ENCODE measurements around the gene USP3.

The USP3 gene

GRCh38 chr15:63499175-63499549 lies 5.2 kb upstream of the USP3 start:
- no peak for DNase-seq

- DNase-seq: no peak
Measured at GRCh38 chr15:63499611-63500010, 4.8 kb upstream of the USP3 start.

GRCh38 chr15:63500265-63501250 lies 3.8 kb upstream of the USP3 start:
- no peak for DNase-seq

- DNase-seq: peak; percentile 94
Measured at GRCh38 chr15:63501256-63502089, 2.9 kb upstream of the USP3 start.

- no peak for DNase-seq
Measured at GRCh38 chr15:63502137-63502766, 2.1 kb upstream of the USP3 start.

- DNase-seq: peak; percentile 74
Measured at GRCh38 chr15:63502843-63503738, 1.3 kb upstream of the USP3 start.

GRCh38 chr15:63503739-63504246 lies 600 bp upstream of the USP3 start:
- DNase-seq: peak; percentile 69

GRCh38 chr15:63504979-63505841 lies 817 bp downstream of the USP3 start:
- peak; percentile 36 for DNase-seq

GRCh38 chr15:63505842-63506222 lies 1.4 kb downstream of the USP3 start:
- DNase-seq: no peak

GRCh38 chr15:63506537-63507035 lies 2.2 kb downstream of the USP3 start:
- DNase-seq: no peak

- DNase-seq: no peak
Measured at GRCh38 chr15:63507878-63508818, 3.8 kb downstream of the USP3 start.

GRCh38 chr15:63509056-63509954 lies 4.9 kb downstream of the USP3 start:
- no peak for DNase-seq

- DNase-seq: peak; percentile 83
Measured at GRCh38 chr15:63509955-63510940, 5.9 kb downstream of the USP3 start.

- DNase-seq: no peak
Measured at GRCh38 chr15:63512148-63512547, 7.8 kb downstream of the USP3 start.

- DNase-seq: no peak
Measured at GRCh38 chr15:63513271-63513670, 8.9 kb downstream of the USP3 start.

GRCh38 chr15:63513728-63514127 lies 9.3 kb downstream of the USP3 start:
- no peak for DNase-seq

GRCh38 chr15:63514531-63514943 lies 10.1 kb downstream of the USP3 start:
- DNase-seq: peak; percentile 69
